ENCODE data around the gene DBR1. TPM values are rescaled to one million over a fixed set of nuclear protein-coding genes. Genes with fewer than 3 reads are reported as not detected.

Gene DBR1
- total and polyA plus RNA-seq, 2 of the 13 experiments (the other 11 are each of a cell fraction or from before 2014, with no cell fraction given) = 6.4 to 16.7 TPM

DNA sequence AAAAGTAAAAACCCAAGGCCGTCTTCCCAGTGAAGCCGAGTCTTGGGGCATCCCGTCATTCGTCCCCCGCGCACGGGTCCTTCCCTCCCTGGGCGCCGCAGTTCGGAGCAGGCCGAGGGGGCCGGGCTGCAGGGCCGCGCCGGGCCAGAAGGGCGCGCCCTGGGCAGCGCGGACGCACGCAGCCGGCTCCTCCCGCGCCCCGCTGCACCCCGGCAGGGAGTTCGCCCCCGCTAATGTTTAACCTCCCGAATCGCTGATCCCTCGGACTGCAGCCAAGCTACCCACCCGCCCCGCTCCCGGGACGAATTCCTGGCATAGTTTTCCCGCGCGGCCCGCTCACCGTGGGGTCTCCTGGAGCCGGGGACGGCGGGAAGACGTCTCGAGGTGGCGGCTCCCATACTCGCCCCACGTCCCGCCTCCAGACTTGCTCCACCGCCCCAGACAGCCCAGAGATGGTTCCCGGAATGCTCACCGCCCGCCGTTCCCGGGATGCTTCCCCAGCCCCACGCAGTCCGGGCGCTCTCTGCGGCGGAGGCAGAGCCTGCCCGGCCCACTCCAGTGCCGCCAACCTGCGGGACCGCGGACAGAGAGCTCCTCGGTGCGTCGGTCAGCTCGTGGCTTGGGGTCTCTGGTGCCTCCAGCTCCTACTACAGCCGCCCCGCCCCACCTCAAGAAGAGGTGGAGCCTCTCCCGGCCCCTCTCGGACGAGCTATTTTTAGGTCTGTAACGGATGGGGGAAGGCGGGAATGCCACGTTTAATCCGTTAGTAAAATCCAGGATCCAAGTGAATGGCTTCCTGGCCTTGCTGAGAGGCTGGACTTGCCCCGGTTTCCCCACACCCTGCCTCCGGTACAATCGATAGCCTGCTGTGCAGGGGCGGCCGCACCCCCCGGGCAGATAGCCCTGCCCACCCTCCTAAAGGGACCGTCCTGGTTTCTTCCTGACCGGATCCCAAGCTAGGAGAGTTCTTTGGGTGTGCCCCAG is 59.4 kb downstream of the DBR1 start, which contains the start of gene DZIP1L (continued):
- TF ChIP-seq NAIF1 (CRISPR knock-in tag; IDR thresholded peaks at IDR 0.05; ENCODE audit: borderline replicate concordance) (no peak), ZNF234 (CRISPR knock-in tag; conservative IDR thresholded peaks at IDR 0.05) (no peak), ZFYVE20 (CRISPR knock-in tag; IDR thresholded peaks at IDR 0.05; ENCODE audit: borderline replicate concordance, low read depth) (no peak), ZMYM4 (CRISPR knock-in tag; IDR thresholded peaks at IDR 0.05) (peak; percentile 20; the same call in 1 of the 2 replicates), ZNF674 (CRISPR knock-in tag; IDR thresholded peaks at IDR 0.05; ENCODE audit: low read depth) (no peak), NFIB (CRISPR knock-in tag; IDR thresholded peaks at IDR 0.05; ENCODE audit: borderline replicate concordance) (no peak), BORCS8-MEF2B (CRISPR knock-in tag; IDR thresholded peaks at IDR 0.05) (no peak), ZNF274 (CRISPR knock-in tag; IDR thresholded peaks at IDR 0.05) (no peak), ZNF431 (CRISPR knock-in tag; IDR thresholded peaks at IDR 0.05; ENCODE audit: borderline replicate concordance, low read depth) (no peak), ZNF207 (IDR thresholded peaks at IDR 0.05; ENCODE audit: borderline replicate concordance) (no peak), MEIS1 (CRISPR knock-in tag; IDR thresholded peaks at IDR 0.05; ENCODE audit: borderline replicate concordance) (no peak), NBN (conservative IDR thresholded peaks at IDR 0.05) (no peak), TP53 (CRISPR knock-in tag; conservative IDR thresholded peaks at IDR 0.05) (no peak), ZNF441 (CRISPR knock-in tag; IDR thresholded peaks at IDR 0.05; ENCODE audit: borderline replicate concordance) (no peak), HHEX (CRISPR knock-in tag; IDR thresholded peaks at IDR 0.05) (no peak), IKZF4 (CRISPR knock-in tag; IDR thresholded peaks at IDR 0.05; ENCODE audit: borderline replicate concordance, low read depth, not compliant biosample characterization) (no peak), STAG1 (CRISPR knock-in tag; IDR thresholded peaks at IDR 0.05) (peak; percentile 21; the same call in 1 of the 2 replicates), HCFC1 (IDR thresholded peaks at IDR 0.05; ENCODE audit: low read depth, low read length) (no peak), RXRA (CRISPR knock-in tag; IDR thresholded peaks at IDR 0.05) (no peak), ZNF562 (CRISPR knock-in tag; IDR thresholded peaks at IDR 0.05; ENCODE audit: borderline replicate concordance) (no peak), ZFP41 (CRISPR knock-in tag; IDR thresholded peaks at IDR 0.05; ENCODE audit: borderline replicate concordance) (no peak), ZNF121 (CRISPR knock-in tag; IDR thresholded peaks at IDR 0.05) (no peak), REXO4 (CRISPR knock-in tag; IDR thresholded peaks at IDR 0.05; ENCODE audit: borderline replicate concordance) (no peak)
- TF ChIP-seq, protein P1, sequence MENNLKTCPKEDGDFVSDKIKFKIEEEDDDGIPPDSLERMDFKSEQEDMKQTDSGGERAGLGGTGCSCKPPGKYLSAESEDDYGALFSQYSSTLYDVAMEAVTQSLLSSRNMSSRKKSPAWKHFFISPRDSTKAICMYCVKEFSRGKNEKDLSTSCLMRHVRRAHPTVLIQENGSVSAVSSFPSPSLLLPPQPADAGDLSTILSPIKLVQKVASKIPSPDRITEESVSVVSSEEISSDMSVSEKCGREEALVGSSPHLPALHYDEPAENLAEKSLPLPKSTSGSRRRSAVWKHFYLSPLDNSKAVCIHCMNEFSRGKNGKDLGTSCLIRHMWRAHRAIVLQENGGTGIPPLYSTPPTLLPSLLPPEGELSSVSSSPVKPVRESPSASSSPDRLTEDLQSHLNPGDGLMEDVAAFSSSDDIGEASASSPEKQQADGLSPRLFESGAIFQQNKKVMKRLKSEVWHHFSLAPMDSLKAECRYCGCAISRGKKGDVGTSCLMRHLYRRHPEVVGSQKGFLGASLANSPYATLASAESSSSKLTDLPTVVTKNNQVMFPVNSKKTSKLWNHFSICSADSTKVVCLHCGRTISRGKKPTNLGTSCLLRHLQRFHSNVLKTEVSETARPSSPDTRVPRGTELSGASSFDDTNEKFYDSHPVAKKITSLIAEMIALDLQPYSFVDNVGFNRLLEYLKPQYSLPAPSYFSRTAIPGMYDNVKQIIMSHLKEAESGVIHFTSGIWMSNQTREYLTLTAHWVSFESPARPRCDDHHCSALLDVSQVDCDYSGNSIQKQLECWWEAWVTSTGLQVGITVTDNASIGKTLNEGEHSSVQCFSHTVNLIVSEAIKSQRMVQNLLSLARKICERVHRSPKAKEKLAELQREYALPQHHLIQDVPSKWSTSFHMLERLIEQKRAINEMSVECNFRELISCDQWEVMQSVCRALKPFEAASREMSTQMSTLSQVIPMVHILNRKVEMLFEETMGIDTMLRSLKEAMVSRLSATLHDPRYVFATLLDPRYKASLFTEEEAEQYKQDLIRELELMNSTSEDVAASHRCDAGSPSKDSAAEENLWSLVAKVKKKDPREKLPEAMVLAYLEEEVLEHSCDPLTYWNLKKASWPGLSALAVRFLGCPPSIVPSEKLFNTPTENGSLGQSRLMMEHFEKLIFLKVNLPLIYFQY (CRISPR knock-in tag; IDR thresholded peaks at IDR 0.05; ENCODE audit: borderline replicate concordance) = no peak
- TF ChIP-seq, protein P2, sequence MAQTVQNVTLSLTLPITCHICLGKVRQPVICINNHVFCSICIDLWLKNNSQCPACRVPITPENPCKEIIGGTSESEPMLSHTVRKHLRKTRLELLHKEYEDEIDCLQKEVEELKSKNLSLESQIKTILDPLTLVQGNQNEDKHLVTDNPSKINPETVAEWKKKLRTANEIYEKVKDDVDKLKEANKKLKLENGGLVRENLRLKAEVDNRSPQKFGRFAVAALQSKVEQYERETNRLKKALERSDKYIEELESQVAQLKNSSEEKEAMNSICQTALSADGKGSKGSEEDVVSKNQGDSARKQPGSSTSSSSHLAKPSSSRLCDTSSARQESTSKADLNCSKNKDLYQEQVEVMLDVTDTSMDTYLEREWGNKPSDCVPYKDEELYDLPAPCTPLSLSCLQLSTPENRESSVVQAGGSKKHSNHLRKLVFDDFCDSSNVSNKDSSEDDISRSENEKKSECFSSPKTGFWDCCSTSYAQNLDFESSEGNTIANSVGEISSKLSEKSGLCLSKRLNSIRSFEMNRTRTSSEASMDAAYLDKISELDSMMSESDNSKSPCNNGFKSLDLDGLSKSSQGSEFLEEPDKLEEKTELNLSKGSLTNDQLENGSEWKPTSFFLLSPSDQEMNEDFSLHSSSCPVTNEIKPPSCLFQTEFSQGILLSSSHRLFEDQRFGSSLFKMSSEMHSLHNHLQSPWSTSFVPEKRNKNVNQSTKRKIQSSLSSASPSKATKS (CRISPR knock-in tag; IDR thresholded peaks at IDR 0.05) = no peak
